Left ventricle myocardium inferior (tissue), 1 donor: Measurements from ENCODE around the gene SLC1A1. TPM values are rescaled to one million over a fixed set of nuclear protein-coding genes. Genes with fewer than 3 reads are reported as not detected.

Experiments
- DNase-seq: peaks from one replicate; pipeline ENCODE4 v3.0.0-alpha.2; 2020
- H3K27ac ChIP-seq: fragments of 200-600 bp; replicated peaks from 2 replicates; pipeline ENCODE4 v1.8.0; 2021
- H3K27me3 ChIP-seq: fragments of 200-600 bp; 2 replicates; pipeline ENCODE4 v1.8.0; 2021; ENCODE audit warnings: low read depth
- H3K36me3 ChIP-seq: fragments of 200-600 bp; 2 replicates; pipeline ENCODE4 v1.8.0; 2021
- H3K4me1 ChIP-seq: fragments of 200-600 bp; 2 replicates; pipeline ENCODE4 v1.8.0; 2021
- H3K4me3 ChIP-seq: fragments of 200-600 bp; 2 replicates; pipeline ENCODE4 v1.8.0; 2021; ENCODE audit warnings: mild to moderate bottlenecking, moderate library complexity
- H3K9me3 ChIP-seq: fragments of 200-600 bp; replicated peaks from 2 replicates; pipeline ENCODE4 v1.8.0; 2021
- intact Hi-C: fragments of 100-400 bp; cut with micrococcal nuclease; formaldehyde crosslinking; loops from one replicate; pipeline ENCODE4 v1.11.0; 2022
- total RNA-seq: library from RNA; stranded (reverse); fragmentation: NEBNext Ultra II Directional; extraction: Animal tissue kit (Norgen Biotek cat#: 25700); gene quantifications from one replicate; pipeline ENCODE4 v1.2.1, GENCODE V29; 2021
- TF ChIP-seq, protein P1 (sequence below): fragments of 200-600 bp; IDR thresholded peaks from 2 replicates; pipeline ENCODE4 v1.8.0; 2021; ENCODE audit warnings: antibody characterized with exemption, mild to moderate bottlenecking, borderline replicate concordance
- donor health status: DM: no; HTN: yes; CAD: no; lungs with severe emphysema.

Gene SLC1A1
- total RNA-seq, 1 donor from 2014 or later, result 3.1 TPM

DNA sequence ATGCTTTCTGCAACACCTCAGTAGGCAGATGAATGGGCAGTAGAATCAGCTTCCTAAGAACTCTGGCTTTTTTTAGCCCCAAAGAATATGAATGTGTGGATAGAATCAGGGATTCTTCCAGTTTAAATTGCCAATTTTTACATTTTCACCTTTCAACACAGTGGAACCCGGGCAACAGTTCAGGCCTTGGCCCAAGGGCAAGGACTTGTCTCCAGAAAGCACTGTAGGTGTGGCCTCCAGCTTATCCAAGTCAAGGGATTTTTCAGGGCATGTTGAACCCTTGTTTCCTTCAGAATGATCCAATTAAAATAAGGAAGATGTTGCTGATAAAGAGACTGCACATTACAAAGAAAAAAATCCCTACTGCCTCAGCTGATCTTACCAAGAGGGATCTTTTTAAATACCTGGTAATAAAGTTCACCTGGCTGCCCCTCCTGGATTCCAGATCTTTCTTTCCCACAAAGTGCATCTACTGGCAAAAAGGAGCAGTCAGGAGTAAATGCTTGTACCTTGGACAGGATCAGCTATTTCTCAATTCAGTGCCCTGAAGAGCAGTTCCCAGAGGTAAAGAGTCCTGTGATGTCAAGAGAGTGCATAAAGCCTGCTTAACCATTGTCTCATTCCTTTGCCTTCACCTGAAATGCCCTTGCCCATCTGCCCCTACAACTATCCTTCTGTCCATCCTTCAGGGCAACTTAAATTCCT lies 91.7 kb downstream of the SLC1A1 start:
- intact Hi-C loops, result no loop called here
- DNase-seq, result no peak
- H3K27ac ChIP-seq, result no peak overlapping the region

DNA sequence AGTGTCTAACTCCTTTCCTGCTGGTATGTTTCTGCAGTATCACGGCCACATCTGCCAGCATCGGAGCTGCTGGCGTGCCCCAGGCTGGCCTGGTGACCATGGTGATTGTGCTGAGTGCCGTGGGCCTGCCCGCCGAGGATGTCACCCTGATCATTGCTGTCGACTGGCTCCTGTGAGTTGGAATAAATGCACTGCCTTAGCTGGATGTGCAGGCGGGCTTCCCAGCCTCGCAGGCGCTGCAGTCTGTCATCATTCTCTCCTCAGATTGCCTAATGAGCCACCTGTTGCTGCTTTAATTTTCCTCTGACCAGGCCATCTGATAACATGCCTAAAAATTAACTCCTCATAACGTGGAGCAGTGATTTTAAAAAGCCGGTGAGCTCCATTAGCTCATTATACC lies 92.7 kb downstream of the SLC1A1 start:
- Histone ChIP-seq H3K36me3 (peaks cover 23% of the 10 kb centered on the region), H3K27me3 (no peaks in the 10 kb centered on the region), H3K4me3 (no peak overlapping the region), H3K4me1 (peaks cover 4% of the 10 kb centered on the region), H3K27ac (no peak overlapping the region), H3K9me3 (no peaks in the 10 kb centered on the region)
- no peak for DNase-seq
- intact Hi-C loops, result no loop called here
- TF ChIP-seq, protein P1, sequence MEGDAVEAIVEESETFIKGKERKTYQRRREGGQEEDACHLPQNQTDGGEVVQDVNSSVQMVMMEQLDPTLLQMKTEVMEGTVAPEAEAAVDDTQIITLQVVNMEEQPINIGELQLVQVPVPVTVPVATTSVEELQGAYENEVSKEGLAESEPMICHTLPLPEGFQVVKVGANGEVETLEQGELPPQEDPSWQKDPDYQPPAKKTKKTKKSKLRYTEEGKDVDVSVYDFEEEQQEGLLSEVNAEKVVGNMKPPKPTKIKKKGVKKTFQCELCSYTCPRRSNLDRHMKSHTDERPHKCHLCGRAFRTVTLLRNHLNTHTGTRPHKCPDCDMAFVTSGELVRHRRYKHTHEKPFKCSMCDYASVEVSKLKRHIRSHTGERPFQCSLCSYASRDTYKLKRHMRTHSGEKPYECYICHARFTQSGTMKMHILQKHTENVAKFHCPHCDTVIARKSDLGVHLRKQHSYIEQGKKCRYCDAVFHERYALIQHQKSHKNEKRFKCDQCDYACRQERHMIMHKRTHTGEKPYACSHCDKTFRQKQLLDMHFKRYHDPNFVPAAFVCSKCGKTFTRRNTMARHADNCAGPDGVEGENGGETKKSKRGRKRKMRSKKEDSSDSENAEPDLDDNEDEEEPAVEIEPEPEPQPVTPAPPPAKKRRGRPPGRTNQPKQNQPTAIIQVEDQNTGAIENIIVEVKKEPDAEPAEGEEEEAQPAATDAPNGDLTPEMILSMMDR, result no peak

More for the DNA sequence above, 91.7 kb downstream of the SLC1A1 start:
- no peaks in the 10 kb centered on the region for H3K9me3 ChIP-seq
- H3K36me3 ChIP-seq, result peaks cover 23% of the 10 kb centered on the region
- peaks cover 4% of the 10 kb centered on the region for H3K4me1 ChIP-seq
- no peak overlapping the region for H3K4me3 ChIP-seq
- no peaks in the 10 kb centered on the region for H3K27me3 ChIP-seq
- TF ChIP-seq, protein P1, result no peak

DNA sequence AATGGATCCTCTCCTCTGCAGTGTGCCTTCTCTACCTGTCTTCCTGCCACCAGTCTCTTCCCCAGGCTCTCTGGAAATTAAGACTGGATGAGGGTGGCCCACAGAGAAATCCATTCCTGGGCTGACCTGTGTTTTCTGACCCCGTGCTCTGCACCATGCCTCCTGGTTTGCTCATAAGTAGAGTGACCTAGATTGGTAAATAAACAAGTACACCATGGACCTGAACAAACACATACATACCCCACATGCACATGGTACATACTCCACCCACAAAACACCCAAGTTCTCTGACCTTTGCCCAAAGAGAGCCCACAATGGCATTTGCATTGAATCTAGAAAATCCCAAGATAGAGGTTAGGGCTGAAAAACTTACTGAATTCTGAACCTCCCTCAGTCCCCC lies 94.4 kb downstream of the SLC1A1 start:
- TF ChIP-seq, protein P1, result no peak
- Histone ChIP-seq H3K27ac (no peak overlapping the region), H3K4me3 (no peak overlapping the region), H3K36me3 (peaks cover 23% of the 10 kb centered on the region), H3K27me3 (no peaks in the 10 kb centered on the region), H3K4me1 (peaks cover 14% of the 10 kb centered on the region), H3K9me3 (no peaks in the 10 kb centered on the region)
- no peak for DNase-seq
- intact Hi-C loops, result no loop called here

DNA sequence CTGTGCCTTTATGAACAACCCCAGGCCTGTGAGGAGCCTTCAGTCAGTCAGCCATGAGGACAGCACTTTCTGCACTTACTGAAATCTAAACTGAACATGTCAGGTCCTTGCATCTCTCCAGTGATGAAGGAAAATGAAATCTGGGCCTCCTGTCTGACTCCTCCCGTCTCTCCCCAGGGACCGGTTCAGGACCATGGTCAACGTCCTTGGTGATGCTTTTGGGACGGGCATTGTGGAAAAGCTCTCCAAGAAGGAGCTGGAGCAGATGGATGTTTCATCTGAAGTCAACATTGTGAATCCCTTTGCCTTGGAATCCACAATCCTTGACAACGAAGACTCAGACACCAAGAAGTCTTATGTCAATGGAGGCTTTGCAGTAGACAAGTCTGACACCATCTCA lies 94.9 kb downstream of the SLC1A1 start:
- Histone ChIP-seq H3K27me3 (no peaks in the 10 kb centered on the region), H3K4me1 (peaks cover 14% of the 10 kb centered on the region), H3K27ac (no peak overlapping the region), H3K4me3 (no peak overlapping the region), H3K9me3 (no peaks in the 10 kb centered on the region), H3K36me3 (peaks cover 23% of the 10 kb centered on the region)
- no peak for DNase-seq
- intact Hi-C loops, result no loop called here
- TF ChIP-seq, protein P1, result no peak

DNA sequence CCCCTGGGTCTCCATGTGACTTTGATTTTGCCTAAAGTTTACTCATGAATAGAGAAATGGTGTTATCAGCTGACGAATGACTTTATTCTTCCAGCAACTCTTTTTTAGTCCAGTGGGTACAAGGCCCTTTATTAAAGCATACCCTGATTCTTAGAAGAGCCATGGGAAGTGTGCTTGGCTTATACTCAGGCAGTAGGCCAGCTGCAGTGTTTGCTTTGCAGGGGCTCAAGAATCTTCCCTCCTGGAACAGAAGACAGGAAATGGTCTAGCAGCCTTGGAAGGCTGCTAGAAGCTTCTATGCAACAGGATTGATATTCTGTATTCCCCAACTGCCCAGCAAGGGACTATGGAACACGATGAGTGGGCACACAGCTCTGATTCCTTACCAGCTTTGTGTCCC lies 98.5 kb downstream of the SLC1A1 start:
- intact Hi-C loops, result no loop called here
- Histone ChIP-seq H3K27me3 (no peaks in the 10 kb centered on the region), H3K4me1 (peaks cover 24% of the 10 kb centered on the region), H3K9me3 (no peaks in the 10 kb centered on the region), H3K27ac (no peak overlapping the region), H3K36me3 (peaks cover 15% of the 10 kb centered on the region), H3K4me3 (no peak overlapping the region)
- TF ChIP-seq, protein P1, result no peak
- DNase-seq, result no peak
